ENCODE measurements around the gene HOATZ.

- TF ChIP-seq CTCF (IDR thresholded peaks at IDR 0.05; ENCODE audit: low read length), result no peak
- TF ChIP-seq EZH2 (IDR thresholded peaks at IDR 0.05; ENCODE audit: borderline replicate concordance, low read length), result no peak
Observed at GRCh38 chr11:111549869-111550203, 35.3 kb downstream of the HOATZ start.
